HEK293 (cell line): ENCODE measurements around the gene NADK.

Experiments
- CTCF ChIA-PET: fragments of 350-600 bp; formaldehyde crosslinking; extraction: SDS; loops from one replicate; lab custom pipeline; 2021; ENCODE audit warnings: antibody characterized with exemption; lab: Yijun Ruan, JAX
- POLR2A ChIA-PET: fragments of 300-600 bp; formaldehyde crosslinking; extraction: SDS; loops from one replicate; lab custom pipeline; 2020; ENCODE audit warnings: antibody characterized with exemption, inconsistent platforms; lab: Yijun Ruan, JAX
- H3K27ac ChIP-seq: fragments of 200-500 bp; sonication (Bioruptor generic); 2 replicates; pipeline ENCODE4 v1.5.1; 2014; ENCODE audit warnings: low read depth, low read length, control low read depth, inconsistent platforms; ENCODE audit errors: extremely low read depth
- H3K36me3 ChIP-seq, 2 experiments: fragments of 200-500 bp in 1 of 2; sonication (Bioruptor generic) in 1 of 2; 1 replicate in 1 of 2; 2 replicates in 1 of 2; pipeline ENCODE4 v1.5.1; 2014 to 2017; ENCODE audit warnings: inconsistent platforms in 2 of 2, low read length in 2 of 2; ENCODE audit not compliant: control insufficient read depth in 2 of 2, insufficient read depth in 1 of 2
- H3K4me1 ChIP-seq: fragments of 200-500 bp; sonication (Bioruptor generic); 2 replicates; pipeline ENCODE4 v1.5.1; 2014; ENCODE audit warnings: mild to moderate bottlenecking, low read length, inconsistent platforms; ENCODE audit not compliant: control insufficient read depth, insufficient read depth
- H3K4me3 ChIP-seq: 2 replicates; pipeline ENCODE4 v1.5.1; 2011; ENCODE audit warnings: low read depth, mild to moderate bottlenecking, control low read depth, low read length, moderate library complexity
- H3K9me3 ChIP-seq: fragments of 200-500 bp; sonication (Bioruptor generic); 2 replicates; pipeline ENCODE4 v1.5.1; 2014; ENCODE audit warnings: low read depth, low read length, inconsistent platforms; ENCODE audit not compliant: control insufficient read depth, insufficient read depth
- CTCF ChIP-seq: fragments of 450-650 bp; formaldehyde crosslinking; IDR thresholded peaks from 2 replicates; pipeline ENCODE4 v1.5.1; 2016; ENCODE audit warnings: missing biosample characterization, missing genetic modification characterization
- GLIS2 ChIP-seq: fragments of 450-650 bp; formaldehyde crosslinking; IDR thresholded peaks from 2 replicates; pipeline ENCODE4 v1.5.1; 2016; ENCODE audit warnings: missing biosample characterization, missing genetic modification characterization
- HOXA7 ChIP-seq: sonication (generic); formaldehyde crosslinking; IDR thresholded peaks from 2 replicates; pipeline ENCODE4 v1.8.1; 2022; ENCODE audit warnings: missing genetic modification reagents, borderline replicate concordance
- KLF1 ChIP-seq: fragments of 450-650 bp; formaldehyde crosslinking; IDR thresholded peaks from 2 replicates; pipeline ENCODE4 v1.5.1; 2016; ENCODE audit warnings: missing biosample characterization, missing genetic modification characterization
- KLF16 ChIP-seq: fragments of 450-650 bp; formaldehyde crosslinking; IDR thresholded peaks from 2 replicates; pipeline ENCODE4 v1.5.1; 2017; ENCODE audit warnings: missing biosample characterization, missing genetic modification characterization
- PRDM4 ChIP-seq: fragments of 450-650 bp; formaldehyde crosslinking; IDR thresholded peaks from 2 replicates; pipeline ENCODE4 v1.5.1; 2017; ENCODE audit warnings: missing biosample characterization, missing genetic modification characterization
- SP3 ChIP-seq: fragments of 450-650 bp; formaldehyde crosslinking; IDR thresholded peaks from 2 replicates; pipeline ENCODE4 v1.5.1; 2016; ENCODE audit warnings: missing biosample characterization, missing genetic modification characterization
- TCF7L2 ChIP-seq: IDR thresholded peaks from 2 replicates; pipeline ENCODE4 v1.6.1; 2011; ENCODE audit warnings: low read depth, mild to moderate bottlenecking, inconsistent platforms, low read length, moderate library complexity, borderline replicate concordance
- ZBTB48 ChIP-seq: fragments of 450-650 bp; formaldehyde crosslinking; IDR thresholded peaks from 2 replicates; pipeline ENCODE4 v1.5.1; 2016; ENCODE audit warnings: missing biosample characterization, missing genetic modification characterization
- ZFHX2 ChIP-seq: fragments of 450-650 bp; formaldehyde crosslinking; conservative IDR thresholded peaks from 2 replicates; pipeline ENCODE4 v1.5.1; 2016; ENCODE audit warnings: missing biosample characterization, missing genetic modification characterization
- ZFP69B ChIP-seq: fragments of 450-650 bp; formaldehyde crosslinking; IDR thresholded peaks from 2 replicates; pipeline ENCODE4 v1.5.1; 2016; ENCODE audit warnings: missing biosample characterization, missing genetic modification characterization
- ZNF132 ChIP-seq: fragments of 450-650 bp; formaldehyde crosslinking; IDR thresholded peaks from 2 replicates; pipeline ENCODE4 v1.5.1; 2017; ENCODE audit warnings: missing biosample characterization, missing genetic modification characterization, borderline replicate concordance
- ZNF174 ChIP-seq: fragments of 450-650 bp; formaldehyde crosslinking; IDR thresholded peaks from 2 replicates; pipeline ENCODE4 v1.5.0; 2017; ENCODE audit warnings: missing biosample characterization, mild to moderate bottlenecking, missing genetic modification characterization
- ZNF214 ChIP-seq: fragments of 450-650 bp; formaldehyde crosslinking; IDR thresholded peaks from 2 replicates; pipeline ENCODE4 v1.5.1; 2017; ENCODE audit warnings: missing biosample characterization, mild to moderate bottlenecking, missing genetic modification characterization, borderline replicate concordance
- ZNF394 ChIP-seq: fragments of 450-650 bp; formaldehyde crosslinking; IDR thresholded peaks from 2 replicates; pipeline ENCODE4 v1.5.1; 2016; ENCODE audit warnings: missing biosample characterization, missing genetic modification characterization, mild to moderate bottlenecking, moderate library complexity, borderline replicate concordance
- ZNF416 ChIP-seq: fragments of 450-650 bp; formaldehyde crosslinking; IDR thresholded peaks from 2 replicates; pipeline ENCODE4 v1.5.1; 2016; ENCODE audit warnings: missing biosample characterization, missing genetic modification characterization
- ZNF501 ChIP-seq: fragments of 450-650 bp; formaldehyde crosslinking; IDR thresholded peaks from 2 replicates; pipeline ENCODE4 v1.5.1; 2016; ENCODE audit warnings: missing biosample characterization, missing genetic modification characterization
- ZNF600 ChIP-seq: fragments of 450-650 bp; formaldehyde crosslinking; IDR thresholded peaks from 2 replicates; pipeline ENCODE4 v1.5.1; 2016; ENCODE audit warnings: missing biosample characterization, missing genetic modification characterization
- ZNF654 ChIP-seq: fragments of 450-650 bp; formaldehyde crosslinking; IDR thresholded peaks from 2 replicates; pipeline ENCODE4 v1.5.1; 2016; ENCODE audit warnings: low read depth, missing biosample characterization, missing genetic modification characterization
- ZNF843 ChIP-seq: fragments of 450-650 bp; formaldehyde crosslinking; IDR thresholded peaks from 2 replicates; pipeline ENCODE4 v1.5.1; 2016; ENCODE audit warnings: missing biosample characterization, missing genetic modification characterization
- TF ChIP-seq, protein P1 (sequence below): fragments of 450-650 bp; formaldehyde crosslinking; IDR thresholded peaks from 2 replicates; pipeline ENCODE4 v1.5.1; 2016; ENCODE audit warnings: missing biosample characterization, missing genetic modification characterization
- TF ChIP-seq, protein P2 (sequence below): fragments of 450-650 bp; formaldehyde crosslinking; IDR thresholded peaks from 2 replicates; pipeline ENCODE4 v1.5.1; 2016; ENCODE audit warnings: missing biosample characterization, missing genetic modification characterization
- TF ChIP-seq, protein P3 (sequence below): fragments of 450-650 bp; formaldehyde crosslinking; IDR thresholded peaks from 2 replicates; pipeline ENCODE4 v1.5.1; 2017; ENCODE audit warnings: missing biosample characterization, missing genetic modification characterization

The NADK gene

DNA sequence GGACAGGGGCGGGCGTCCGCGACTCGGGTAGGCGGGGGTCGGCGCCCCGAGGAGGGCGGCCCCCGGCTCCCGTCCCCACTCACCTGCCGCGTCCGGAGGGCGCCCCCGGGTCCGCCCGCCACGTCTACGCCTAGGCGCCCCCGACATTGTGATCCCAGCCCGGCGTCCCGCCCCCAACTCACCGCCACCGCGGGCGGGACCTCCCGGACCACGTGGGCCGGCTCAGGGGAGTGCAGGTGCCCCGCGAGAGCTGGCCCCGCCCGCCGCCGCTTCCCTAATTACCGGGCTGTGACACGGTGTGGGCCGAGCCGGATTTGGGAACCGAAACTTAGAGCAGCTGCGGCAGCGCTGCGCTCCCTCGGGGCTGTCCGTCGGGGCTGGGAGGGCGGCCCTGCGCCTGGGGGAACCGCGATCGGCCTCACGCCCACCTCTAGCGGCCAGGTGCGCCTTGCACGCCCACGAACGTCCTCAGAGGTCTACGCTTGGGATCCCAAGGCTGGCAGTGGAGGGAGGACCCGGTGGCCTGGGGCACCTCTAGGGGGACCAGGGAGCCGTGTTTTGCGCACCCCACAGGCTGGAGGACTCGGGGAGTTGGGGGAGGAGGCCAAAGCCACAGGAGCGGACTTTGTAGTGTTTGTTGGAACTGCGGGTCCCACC, 521 bp upstream of the NADK start:
- ChIA-PET CTCF (interaction anchor here (0.6 to 1.8 kb wide), 3 partner anchors 8 to 181 kb away, joined by 3 to 8 read pairs (median 4); no protein-coding TSS in a partner anchor), POLR2A (no interaction called here)
- no peaks in the 10 kb centered on the region for H3K9me3 ChIP-seq
- H3K4me1 ChIP-seq = no peaks in the 10 kb centered on the region
- H3K27ac ChIP-seq = peak overlapping the region; percentile 94
- peak overlapping the region; percentile 96 for H3K4me3 ChIP-seq
- H3K36me3 ChIP-seq = peaks cover under 1 to 23% of the 10 kb centered on the region in 2 experiments; a peak in 2 of 3 replicates
- no peak for TF ChIP-seq ZNF214 (tag by site-specific recombination)
- TF ChIP-seq ZNF654 (tag by site-specific recombination) = no peak
- TF ChIP-seq KLF1 (tag by site-specific recombination) = peak; percentile 58
- peak; percentile 96 for TF ChIP-seq ZFHX2 (tag by site-specific recombination)
- TF ChIP-seq ZNF132 (tag by site-specific recombination) = no peak
- TF ChIP-seq, protein P1, sequence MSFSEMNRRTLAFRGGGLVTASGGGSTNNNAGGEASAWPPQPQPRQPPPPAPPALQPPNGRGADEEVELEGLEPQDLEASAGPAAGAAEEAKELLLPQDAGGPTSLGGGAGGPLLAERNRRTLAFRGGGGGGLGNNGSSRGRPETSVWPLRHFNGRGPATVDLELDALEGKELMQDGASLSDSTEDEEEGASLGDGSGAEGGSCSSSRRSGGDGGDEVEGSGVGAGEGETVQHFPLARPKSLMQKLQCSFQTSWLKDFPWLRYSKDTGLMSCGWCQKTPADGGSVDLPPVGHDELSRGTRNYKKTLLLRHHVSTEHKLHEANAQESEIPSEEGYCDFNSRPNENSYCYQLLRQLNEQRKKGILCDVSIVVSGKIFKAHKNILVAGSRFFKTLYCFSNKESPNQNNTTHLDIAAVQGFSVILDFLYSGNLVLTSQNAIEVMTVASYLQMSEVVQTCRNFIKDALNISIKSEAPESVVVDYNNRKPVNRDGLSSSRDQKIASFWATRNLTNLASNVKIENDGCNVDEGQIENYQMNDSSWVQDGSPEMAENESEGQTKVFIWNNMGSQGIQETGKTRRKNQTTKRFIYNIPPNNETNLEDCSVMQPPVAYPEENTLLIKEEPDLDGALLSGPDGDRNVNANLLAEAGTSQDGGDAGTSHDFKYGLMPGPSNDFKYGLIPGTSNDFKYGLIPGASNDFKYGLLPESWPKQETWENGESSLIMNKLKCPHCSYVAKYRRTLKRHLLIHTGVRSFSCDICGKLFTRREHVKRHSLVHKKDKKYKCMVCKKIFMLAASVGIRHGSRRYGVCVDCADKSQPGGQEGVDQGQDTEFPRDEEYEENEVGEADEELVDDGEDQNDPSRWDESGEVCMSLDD (tag by site-specific recombination) = peak; percentile 69; the same call in 1 of the 2 replicates
- TF ChIP-seq ZNF600 (tag by site-specific recombination) = peak; percentile 78
- TF ChIP-seq HOXA7 = no peak
- TF ChIP-seq ZNF501 = peak; percentile 55; the same call in 1 of the 2 replicates
- TF ChIP-seq ZNF394 (tag by site-specific recombination) = peak; percentile 58
- TF ChIP-seq ZNF843 = peak; percentile 46
- peak; percentile 46; the same call in 1 of the 2 replicates for TF ChIP-seq ZBTB48 (tag by site-specific recombination)
- peak; percentile 84 for TF ChIP-seq KLF16 (tag by site-specific recombination)
- TF ChIP-seq, protein P2, sequence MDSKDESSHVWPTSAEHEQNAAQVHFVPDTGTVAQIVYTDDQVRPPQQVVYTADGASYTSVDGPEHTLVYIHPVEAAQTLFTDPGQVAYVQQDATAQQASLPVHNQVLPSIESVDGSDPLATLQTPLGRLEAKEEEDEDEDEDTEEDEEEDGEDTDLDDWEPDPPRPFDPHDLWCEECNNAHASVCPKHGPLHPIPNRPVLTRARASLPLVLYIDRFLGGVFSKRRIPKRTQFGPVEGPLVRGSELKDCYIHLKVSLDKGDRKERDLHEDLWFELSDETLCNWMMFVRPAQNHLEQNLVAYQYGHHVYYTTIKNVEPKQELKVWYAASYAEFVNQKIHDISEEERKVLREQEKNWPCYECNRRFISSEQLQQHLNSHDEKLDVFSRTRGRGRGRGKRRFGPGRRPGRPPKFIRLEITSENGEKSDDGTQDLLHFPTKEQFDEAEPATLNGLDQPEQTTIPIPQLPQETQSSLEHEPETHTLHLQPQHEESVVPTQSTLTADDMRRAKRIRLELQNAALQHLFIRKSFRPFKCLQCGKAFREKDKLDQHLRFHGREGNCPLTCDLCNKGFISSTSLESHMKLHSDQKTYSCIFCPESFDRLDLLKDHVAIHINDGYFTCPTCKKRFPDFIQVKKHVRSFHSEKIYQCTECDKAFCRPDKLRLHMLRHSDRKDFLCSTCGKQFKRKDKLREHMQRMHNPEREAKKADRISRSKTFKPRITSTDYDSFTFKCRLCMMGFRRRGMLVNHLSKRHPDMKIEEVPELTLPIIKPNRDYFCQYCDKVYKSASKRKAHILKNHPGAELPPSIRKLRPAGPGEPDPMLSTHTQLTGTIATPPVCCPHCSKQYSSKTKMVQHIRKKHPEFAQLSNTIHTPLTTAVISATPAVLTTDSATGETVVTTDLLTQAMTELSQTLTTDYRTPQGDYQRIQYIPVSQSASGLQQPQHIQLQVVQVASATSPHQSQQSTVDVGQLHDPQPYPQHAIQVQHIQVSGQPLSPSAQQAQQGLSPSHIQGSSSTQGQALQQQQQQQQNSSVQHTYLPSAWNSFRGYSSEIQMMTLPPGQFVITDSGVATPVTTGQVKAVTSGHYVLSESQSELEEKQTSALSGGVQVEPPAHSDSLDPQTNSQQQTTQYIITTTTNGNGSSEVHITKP (tag by site-specific recombination) = peak; percentile 64
- no peak for TF ChIP-seq TCF7L2
- no peak for TF ChIP-seq ZNF416 (tag by site-specific recombination)
- TF ChIP-seq, protein P3, sequence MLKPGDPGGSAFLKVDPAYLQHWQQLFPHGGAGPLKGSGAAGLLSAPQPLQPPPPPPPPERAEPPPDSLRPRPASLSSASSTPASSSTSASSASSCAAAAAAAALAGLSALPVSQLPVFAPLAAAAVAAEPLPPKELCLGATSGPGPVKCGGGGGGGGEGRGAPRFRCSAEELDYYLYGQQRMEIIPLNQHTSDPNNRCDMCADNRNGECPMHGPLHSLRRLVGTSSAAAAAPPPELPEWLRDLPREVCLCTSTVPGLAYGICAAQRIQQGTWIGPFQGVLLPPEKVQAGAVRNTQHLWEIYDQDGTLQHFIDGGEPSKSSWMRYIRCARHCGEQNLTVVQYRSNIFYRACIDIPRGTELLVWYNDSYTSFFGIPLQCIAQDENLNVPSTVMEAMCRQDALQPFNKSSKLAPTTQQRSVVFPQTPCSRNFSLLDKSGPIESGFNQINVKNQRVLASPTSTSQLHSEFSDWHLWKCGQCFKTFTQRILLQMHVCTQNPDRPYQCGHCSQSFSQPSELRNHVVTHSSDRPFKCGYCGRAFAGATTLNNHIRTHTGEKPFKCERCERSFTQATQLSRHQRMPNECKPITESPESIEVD (tag by site-specific recombination) = no peak
- TF ChIP-seq CTCF (tag by site-specific recombination) = peak; percentile 93
- no peak for TF ChIP-seq PRDM4
- TF ChIP-seq ZFP69B (tag by site-specific recombination) = peak; percentile 83; the same call in 1 of the 2 replicates
- TF ChIP-seq ZNF174 (tag by site-specific recombination) = 0 out of 2 replicates have a peak, but pooled peaks have one; percentile 39
- peak; percentile 90 for TF ChIP-seq GLIS2 (tag by site-specific recombination)
- TF ChIP-seq SP3 (tag by site-specific recombination) = peak; percentile 80
